H1 (cell line): Measurements from ENCODE around the gene BRAP. TPM values are rescaled to one million over a fixed set of nuclear protein-coding genes. Genes with fewer than 3 reads are reported as not detected.

ENCODE experiments used
- CTCF ChIA-PET: fragments of 300-600 bp; sonication (Branson Sonifier 250); formaldehyde crosslinking; loops from one replicate; lab custom pipeline; 2021; ENCODE audit not compliant: partially characterized antibody; lab: Charles Lee
- POLR2A ChIA-PET: fragments of 300-600 bp; sonication (Branson Sonifier 250); formaldehyde crosslinking; loops from one replicate; lab custom pipeline; 2021; ENCODE audit warnings: inconsistent platforms; ENCODE audit not compliant: partially characterized antibody; lab: Charles Lee
- DNase-seq, 2 experiments: peaks; one replicate each; pipeline versions ENCODE4 v3.0.0 to v3.0.0-alpha.2; 2010 to 2022; ENCODE audit warnings: low spot score in 2 of 2, low read depth in 1 of 2, mixed read lengths in 1 of 2
- FAIRE-seq: peaks from 2 replicates; lab custom pipeline; 2011; peaks lifted over from hg19 to GRCh38; lab: Jason Lieb, UNC
- H2AFZ ChIP-seq: 2 replicates; pipeline ENCODE4 v1.8.1; 2012; ENCODE audit warnings: low read length, inconsistent platforms
- H2AK5ac ChIP-seq: 2 replicates; pipeline ENCODE4 v1.6.1; 2013; ENCODE audit warnings: low read depth, low read length
- H2BK120ac ChIP-seq: replicated peaks from 2 replicates; pipeline ENCODE3; 2013; ENCODE audit warnings: low read depth, low read length, inconsistent platforms
- H2BK12ac ChIP-seq: 2 replicates; pipeline ENCODE4 v1.6.1; 2013; ENCODE audit warnings: low read depth, low read length
- H2BK15ac ChIP-seq: 2 replicates; pipeline ENCODE4 v1.6.1; 2013; ENCODE audit warnings: low read length
- H2BK20ac ChIP-seq: 2 replicates; pipeline ENCODE4 v1.6.1; 2013; ENCODE audit warnings: low read length
- H2BK5ac ChIP-seq: 2 replicates; pipeline ENCODE4 v1.6.1; 2013; ENCODE audit warnings: low read depth, low read length
- H3K14ac ChIP-seq: 2 replicates; pipeline ENCODE4 v1.6.1; 2013; ENCODE audit warnings: inconsistent platforms; ENCODE audit not compliant: insufficient read length
- H3K18ac ChIP-seq: 2 replicates; pipeline ENCODE4 v1.6.1; 2013; ENCODE audit warnings: low read length; ENCODE audit errors: extremely low read depth
- H3K23ac ChIP-seq: 2 replicates; pipeline ENCODE4 v1.6.1; 2013; ENCODE audit warnings: inconsistent platforms; ENCODE audit not compliant: insufficient read length
- H3K23me2 ChIP-seq: 2 replicates; pipeline ENCODE4 v1.6.1; 2013; ENCODE audit warnings: low read depth, low read length
- H3K27ac ChIP-seq: 2 replicates; pipeline ENCODE4 v1.6.1; 2011; ENCODE audit warnings: low read depth, low read length, inconsistent platforms
- H3K27me3 ChIP-seq, 4 experiments: replicated peaks in 1 of 4; 1 replicate in 1 of 4; 2 replicates in 3 of 4; pipeline versions ENCODE4 v1.6.1 to v1.8.1; 2011 to 2013; ENCODE audit warnings: low read length in 3 of 4, mild to moderate bottlenecking in 3 of 4, inconsistent platforms in 2 of 4, mixed read lengths in 2 of 4, moderate library complexity in 1 of 4; ENCODE audit not compliant: control insufficient read depth in 3 of 4, insufficient read depth in 3 of 4; ENCODE audit errors: extremely low read depth in 1 of 4
- H3K36me3 ChIP-seq, 4 experiments: 2 replicates each; pipeline versions ENCODE4 v1.6.1 to v1.8.1; 2011 to 2013; ENCODE audit warnings: mild to moderate bottlenecking in 4 of 4, low read length in 3 of 4, moderate library complexity in 2 of 4, control low read depth in 1 of 4, inconsistent platforms in 1 of 4; ENCODE audit not compliant: insufficient read depth in 4 of 4, control insufficient read depth in 2 of 4
- H3K4ac ChIP-seq: replicated peaks from 2 replicates; pipeline ENCODE3; 2013; ENCODE audit warnings: low read length, low read depth, mixed read lengths, inconsistent platforms; ENCODE audit not compliant: insufficient read length
- H3K4me1 ChIP-seq, 4 experiments: replicated peaks in 1 of 4; 1 replicate in 1 of 4; 2 replicates in 3 of 4; pipeline versions ENCODE4 v1.6.1 to v1.8.1; 2011 to 2013; ENCODE audit warnings: low read length in 3 of 4, inconsistent platforms in 2 of 4, mixed read lengths in 1 of 4; ENCODE audit not compliant: insufficient read depth in 4 of 4, control insufficient read depth in 3 of 4
- H3K4me2 ChIP-seq, 2 experiments: 2 replicates each; pipeline versions ENCODE4 v1.6.1 to v1.8.1; 2011 to 2013; ENCODE audit warnings: low read depth in 2 of 2, low read length in 2 of 2, control low read depth in 1 of 2, inconsistent platforms in 1 of 2, mild to moderate bottlenecking in 1 of 2; ENCODE audit not compliant: insufficient read depth in 1 of 2
- H3K4me3 ChIP-seq, 4 experiments: fragments of 200-600, 300-600 bp in 1 of 4; sonication (generic), shearing (Covaris generic), sonication (Bioruptor Twin) in 1 of 4; 2 replicates each; pipeline versions ENCODE4 v1.5.1 to v1.8.1; 2011 to 2016; ENCODE audit warnings: low read length in 4 of 4, low read depth in 3 of 4, control low read depth in 2 of 4, inconsistent platforms in 2 of 4, mild to moderate bottlenecking in 2 of 4, mixed read lengths in 1 of 4, moderate library complexity in 1 of 4; ENCODE audit not compliant: insufficient read depth in 2 of 4; ENCODE audit errors: extremely low read depth in 1 of 4
- H3K56ac ChIP-seq: replicated peaks from 2 replicates; pipeline ENCODE3; 2013; ENCODE audit warnings: low read depth, mild to moderate bottlenecking, mixed read lengths, low read length, inconsistent platforms; ENCODE audit not compliant: insufficient read length
- H3K79me1 ChIP-seq: 2 replicates; pipeline ENCODE4 v1.6.1; 2013; ENCODE audit warnings: low read depth, low read length, control low read depth
- H3K79me2 ChIP-seq, 2 experiments: 2 replicates each; pipeline versions ENCODE4 v1.6.1 to v1.8.1; 2012 to 2013; ENCODE audit warnings: low read length in 2 of 2, mild to moderate bottlenecking in 2 of 2, inconsistent platforms in 1 of 2; ENCODE audit not compliant: insufficient read depth in 2 of 2, control insufficient read depth in 1 of 2
- H3K9ac ChIP-seq, 4 experiments: replicated peaks in 1 of 4; 1 replicate in 1 of 4; 2 replicates in 3 of 4; pipeline versions ENCODE4 v1.6.1 to v1.8.1; 2011 to 2013; ENCODE audit warnings: low read depth in 3 of 4, low read length in 3 of 4, control low read depth in 2 of 4, mild to moderate bottlenecking in 2 of 4, moderate library complexity in 2 of 4, inconsistent platforms in 1 of 4; ENCODE audit errors: extremely low read depth in 1 of 4
- H3K9me3 ChIP-seq, 2 experiments: 2 replicates each; pipeline versions ENCODE4 v1.6.1 to v1.8.1; 2012 to 2013; ENCODE audit warnings: mild to moderate bottlenecking in 2 of 2, moderate library complexity in 2 of 2, control low read depth in 1 of 2, inconsistent platforms in 1 of 2, low read depth in 1 of 2, low read length in 1 of 2, mixed read lengths in 1 of 2; ENCODE audit not compliant: insufficient read depth in 2 of 2
- H4K20me1 ChIP-seq, 2 experiments: replicated peaks in 1 of 2; 2 replicates each; pipeline versions ENCODE3 to v1.8.1; 2011 to 2013; ENCODE audit warnings: inconsistent platforms in 2 of 2, low read length in 2 of 2, mild to moderate bottlenecking in 1 of 2; ENCODE audit not compliant: insufficient read depth in 2 of 2, control insufficient read depth in 1 of 2
- H4K5ac ChIP-seq: 2 replicates; pipeline ENCODE4 v1.6.1; 2013; ENCODE audit warnings: low read length, low read depth, mixed read lengths, inconsistent platforms; ENCODE audit not compliant: insufficient read length
- H4K8ac ChIP-seq: 2 replicates; pipeline ENCODE4 v1.8.0; 2013; ENCODE audit warnings: mild to moderate bottlenecking, moderate library complexity, low read length, inconsistent platforms; ENCODE audit not compliant: insufficient read depth; ENCODE audit errors: extremely low read depth
- H4K91ac ChIP-seq: replicated peaks from 2 replicates; pipeline ENCODE3; 2013; ENCODE audit warnings: low read length, mixed read lengths, inconsistent platforms; ENCODE audit not compliant: insufficient read length
- ATF2 ChIP-seq: IDR thresholded peaks from 2 replicates; pipeline ENCODE4 v1.6.1; 2012; ENCODE audit warnings: low read length, inconsistent platforms
- ATF3 ChIP-seq: IDR thresholded peaks from 2 replicates; pipeline ENCODE4 v1.6.1; 2011; ENCODE audit warnings: low read depth, mild to moderate bottlenecking, low read length; ENCODE audit not compliant: insufficient read depth
- CBX5 ChIP-seq: fragments of 300-800, 300-1000 bp; sonication (generic); IDR thresholded peaks from 2 replicates; pipeline ENCODE4 v1.7.1; 2016; ENCODE audit warnings: antibody characterized with exemption, low read length, low read depth
- MAFK ChIP-seq: IDR thresholded peaks from 2 replicates; pipeline ENCODE4 v1.6.1; 2012; ENCODE audit warnings: low read depth, mild to moderate bottlenecking, improper control_type of control experiment, low read length
- SUZ12 ChIP-seq: fragments of 200-600 bp; sonication (generic); IDR thresholded peaks from 2 replicates; pipeline ENCODE4 v1.6.1; 2012; ENCODE audit warnings: mild to moderate bottlenecking, inconsistent platforms, low read length, moderate library complexity, mixed read lengths
- TCF12 ChIP-seq: IDR thresholded peaks from 2 replicates; pipeline ENCODE4 v1.6.1; 2011; ENCODE audit warnings: low read depth, mild to moderate bottlenecking, low read length
- WGBS, 2 experiments: shearing (Covaris generic) in 1 of 2; methylation state at CpG; one replicate each; pipeline versions ENCODE4 v1.1.6 to v1.1.7; 2013 to 2015; ENCODE audit warnings: low lambda C conversion rate in 2 of 2, mixed read lengths in 2 of 2, inconsistent platforms in 1 of 2, low coverage in 1 of 2, missing lambda C conversion rate in 1 of 2; ENCODE audit not compliant: insufficient replicate concordance in 2 of 2, insufficient coverage in 1 of 2, insufficient read length in 1 of 2; ENCODE audit errors: extremely low coverage in 1 of 2, missing lambda C conversion rate in 1 of 2; 5-methylcytosine and 5-hydroxymethylcytosine counted together
- polyA plus RNA-seq, 7 experiments: library from polyadenylated mRNA; depleted of rRNA in 3 of 7; stranded (reverse) in 5 of 7; unstranded in 2 of 7; fragments of >200 nt in 5 of 7; fragments of 200-250 nt in 2 of 7; gene quantifications; 1 replicate in 5 of 7; 2 replicates in 1 of 7; 4 replicates in 1 of 7; pipeline versions ENCODE4 v1.2.1 to v1.2.3, GENCODE V29; 2011 to 2013; ENCODE audit warnings: missing spikeins in 2 of 7, mixed read lengths in 2 of 7
- total RNA-seq: library from RNA; stranded (reverse); fragmentation: NEBNext Ultra II Directional; extraction: Animal tissue kit (Norgen Biotek cat#: 25700); gene quantifications from 2 replicates; pipeline ENCODE4 v1.2.1, GENCODE V29; 2021

The BRAP gene
- total and polyA plus RNA-seq, 2 of the 8 experiments (the other 6 are each of a cell fraction or from before 2014, with no cell fraction given): 12.8 to 22.2 TPM

- Histone ChIP-seq H3K27ac (no peak overlapping the region), H2BK120ac (no peak overlapping the region), H3K27me3 (no peaks in the 10 kb centered on the region), H3K56ac (no peak overlapping the region), H3K4me3 (no peak overlapping the region), H2AFZ (no peak overlapping the region), H4K5ac (no peak overlapping the region), H3K23me2 (no peaks in the 10 kb centered on the region; the same call in 1 of the 2 replicates), H3K9ac (no peak overlapping the region), H2BK20ac (no peak overlapping the region), H3K14ac (no peak overlapping the region), H2BK15ac (no peak overlapping the region), H3K4me1 (no peaks in the 10 kb centered on the region), H3K9me3 (no peaks in the 10 kb centered on the region), H3K18ac (no peak overlapping the region), H4K91ac (no peak overlapping the region), H3K79me1 (no peaks in the 10 kb centered on the region), H3K4me2 (no peak overlapping the region), H3K4ac (no peak overlapping the region), H4K20me1 (peaks cover 0 to 5% of the 10 kb centered on the region in 2 experiments), H2AK5ac (no peak overlapping the region), H2BK12ac (no peak overlapping the region), H3K36me3 (peaks cover 0 to 10% (median 0%) of the 10 kb centered on the region in 4 experiments; a peak in 3 of 8 replicates), H3K23ac (no peak overlapping the region), H2BK5ac (no peak overlapping the region), H3K79me2 (no peaks in the 10 kb centered on the region), H4K8ac (no peak overlapping the region)
- POLR2A ChIA-PET: interaction anchor here (0.9 kb wide), 1 partner anchor 47 kb away, joined by 3 read pairs; the partner anchor contains the start of genes ACAD10 and BRAP
- no peak for FAIRE-seq
- TF ChIP-seq ATF2 (no peak), MAFK (no peak), TCF12 (no peak), ATF3 (no peak), SUZ12 (no peak), CBX5 (no peak)
- CTCF ChIA-PET: interaction anchor here (0.7 kb wide), 1 partner anchor 22 kb away, joined by 3 read pairs; no protein-coding TSS in a partner anchor
- 97% methylated on average over 4 of the region's 4 CpGs; no CpG with 5 or more reads in 1 of the 2 experiments for WGBS, 2 experiments
- DNase-seq: no peak
Measured at GRCh38 chr12:111732786-111733185, 47.0 kb upstream of the BRAP start.
